Measurements from ENCODE around the gene ACTR1B.
"Not testable (repeated sequence)": the region's sequence is repeated elsewhere in the genome, so short reads cannot be mapped to it uniquely, and the experiment has no call there.

Gene ACTR1B

DNA sequence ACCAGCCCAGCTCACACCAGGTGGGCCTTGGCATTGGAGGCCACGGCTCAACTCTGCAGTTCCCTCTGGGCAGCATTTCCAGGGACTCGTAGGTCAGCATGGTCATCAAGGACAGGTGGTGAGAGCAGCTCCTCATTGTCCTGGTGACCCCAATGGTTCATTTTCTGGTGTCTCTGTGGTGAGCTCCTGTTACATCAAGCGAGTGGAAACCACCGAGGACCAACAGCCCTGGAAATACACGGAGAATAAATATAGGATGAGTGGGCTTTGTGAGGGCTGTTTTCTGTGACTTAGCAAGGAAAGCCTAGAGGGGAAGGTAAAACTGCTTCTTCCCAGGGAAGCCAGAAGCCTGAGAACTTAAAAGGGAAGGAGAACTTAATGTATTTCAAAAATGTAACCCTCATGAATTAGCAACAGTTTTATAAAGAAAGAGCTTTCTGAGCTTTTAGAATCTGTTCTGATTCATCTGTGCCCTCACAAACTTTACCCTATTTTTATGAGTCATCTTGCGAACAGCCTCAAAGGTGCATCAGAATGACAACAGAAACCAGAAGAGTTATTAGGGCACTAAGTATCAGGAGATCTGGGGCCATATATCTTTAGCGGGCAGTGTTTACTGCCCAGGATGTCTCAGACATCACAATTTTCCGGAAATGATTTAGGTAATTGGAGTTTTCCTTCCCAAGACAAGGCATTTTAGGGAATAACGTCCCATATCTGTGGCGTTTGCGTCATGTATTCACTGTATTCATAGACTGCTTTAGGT is 24.4 kb upstream of the ACTR1B start:
- no peak for DNase-seq

DNA sequence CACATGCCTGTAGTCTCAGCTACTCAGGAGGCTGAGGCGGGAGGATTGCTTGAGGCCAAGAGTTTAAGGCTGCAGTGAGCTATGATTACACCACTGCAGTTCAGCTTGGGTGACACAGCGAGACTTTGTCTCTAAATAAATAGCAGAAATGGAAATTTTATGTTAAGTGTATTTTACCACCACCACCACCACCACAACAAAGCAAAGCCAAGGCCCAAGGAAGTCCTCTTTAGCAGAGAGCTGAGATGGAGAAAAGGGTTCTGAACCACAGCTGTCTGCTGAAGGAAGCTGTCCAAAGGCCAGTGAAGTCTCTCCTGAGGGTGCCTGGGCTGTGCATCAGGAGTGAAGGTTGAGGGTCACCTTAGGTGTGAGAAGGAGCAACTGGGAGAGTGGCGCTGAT is 23.4 kb upstream of the ACTR1B start:
- DNase-seq: not testable (repeated sequence)

- no peak for DNase-seq
Observed at GRCh38 chr2:97678298-97678697, 14.5 kb upstream of the ACTR1B start.

DNA sequence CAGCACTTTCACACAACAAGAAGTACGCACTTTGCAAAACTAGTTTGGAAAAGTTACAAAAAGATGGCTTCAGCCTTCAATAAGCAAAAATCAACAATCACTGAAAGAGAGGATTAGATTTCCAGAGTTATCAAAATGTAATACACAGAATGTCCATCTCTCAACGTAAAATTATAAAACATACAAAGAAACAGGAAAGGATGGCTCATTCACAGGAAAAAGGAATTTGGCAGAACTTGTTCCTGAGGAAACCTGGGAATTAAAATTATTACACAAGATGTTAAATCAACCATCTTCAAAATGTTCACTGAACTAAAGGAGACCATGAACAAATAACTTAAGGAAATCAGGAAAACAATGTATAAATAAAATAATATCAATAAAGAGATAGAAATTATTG is 13.6 kb upstream of the ACTR1B start:
- no peak for DNase-seq

DNA sequence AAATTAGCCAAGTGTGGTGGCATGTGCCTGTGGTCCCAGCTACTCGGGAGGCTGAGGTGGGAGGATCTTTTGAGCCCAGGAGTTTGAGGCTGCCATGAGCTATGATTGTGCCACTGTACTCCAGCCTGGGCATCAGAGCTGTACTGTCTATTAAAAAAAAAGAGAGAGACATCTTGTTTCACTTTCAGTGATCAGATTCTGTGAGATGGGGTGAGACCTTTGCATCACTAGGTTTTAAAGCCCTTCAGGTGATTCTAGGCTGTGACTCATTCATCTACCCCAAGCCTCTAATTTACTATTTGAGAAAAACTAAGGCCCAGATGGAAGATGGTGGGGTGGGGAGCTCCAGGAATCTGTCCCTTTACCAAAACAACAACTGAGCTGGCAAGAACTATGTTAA is 12.8 kb upstream of the ACTR1B start:
- DNase-seq: no peak

- DNase-seq: no peak
Observed at GRCh38 chr2:97675430-97676113, 11.7 kb upstream of the ACTR1B start.

- DNase-seq: peak; percentile 5
Observed at GRCh38 chr2:97673915-97674283, 10.1 kb upstream of the ACTR1B start.

GRCh38 chr2:97673182-97673914 is 9.5 kb upstream of the ACTR1B start:
- no peak for DNase-seq

GRCh38 chr2:97672606-97673140 is 8.8 kb upstream of the ACTR1B start:
- not testable (repeated sequence) for DNase-seq

DNA sequence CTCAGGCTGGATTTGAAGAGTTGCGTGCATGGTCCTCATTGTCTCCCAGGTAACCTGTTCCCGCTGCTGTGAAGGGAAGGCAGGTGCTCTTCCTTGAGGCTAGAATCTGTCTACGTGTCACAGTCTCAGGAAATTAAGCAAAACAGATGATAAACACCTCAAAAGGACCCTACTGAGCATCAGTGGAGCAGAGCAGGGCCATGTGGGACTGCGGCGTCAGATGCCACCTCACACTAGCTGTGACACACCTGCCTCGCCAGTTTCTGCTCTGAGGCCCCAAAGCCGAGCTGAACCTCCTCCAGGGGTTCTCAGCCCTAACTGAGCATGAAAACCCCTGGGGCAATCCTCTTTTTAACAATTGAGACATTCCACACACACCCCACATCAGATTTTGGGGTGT is 7.7 kb upstream of the ACTR1B start:
- no peak for DNase-seq

DNA sequence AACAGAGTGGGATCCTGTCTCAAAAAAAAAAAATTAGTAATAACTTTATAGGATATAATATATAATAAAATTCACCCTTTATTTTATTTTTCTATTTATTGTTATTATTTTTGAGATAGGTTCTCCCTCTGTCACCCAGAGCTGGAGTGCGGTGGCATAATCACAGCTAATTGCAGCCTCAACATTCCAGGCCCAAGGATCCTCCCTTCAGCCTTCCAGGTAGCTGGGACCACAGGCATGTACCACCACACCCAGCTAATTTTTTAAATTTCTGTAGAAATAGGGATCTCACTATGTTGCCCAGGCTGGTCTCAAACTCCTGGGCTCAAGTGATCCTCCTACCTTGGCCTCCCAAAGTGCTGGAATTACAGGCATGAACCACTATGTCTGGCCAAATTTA is 6.6 kb upstream of the ACTR1B start:
- no peak for DNase-seq

- DNase-seq: no peak
Observed at GRCh38 chr2:97669448-97669847, 5.6 kb upstream of the ACTR1B start, which contains the start of gene C2orf92. Gene C2orf92, plus strand, starts transcription at chr2:97669713. Its CDS starts 76 bp downstream, at chr2:97669789.

- no peak for DNase-seq
Observed at GRCh38 chr2:97664636-97664970, 759 bp upstream of the ACTR1B start.

GRCh38 chr2:97663626-97663961 is 250 bp downstream of the ACTR1B start:
- DNase-seq: no peak

DNA sequence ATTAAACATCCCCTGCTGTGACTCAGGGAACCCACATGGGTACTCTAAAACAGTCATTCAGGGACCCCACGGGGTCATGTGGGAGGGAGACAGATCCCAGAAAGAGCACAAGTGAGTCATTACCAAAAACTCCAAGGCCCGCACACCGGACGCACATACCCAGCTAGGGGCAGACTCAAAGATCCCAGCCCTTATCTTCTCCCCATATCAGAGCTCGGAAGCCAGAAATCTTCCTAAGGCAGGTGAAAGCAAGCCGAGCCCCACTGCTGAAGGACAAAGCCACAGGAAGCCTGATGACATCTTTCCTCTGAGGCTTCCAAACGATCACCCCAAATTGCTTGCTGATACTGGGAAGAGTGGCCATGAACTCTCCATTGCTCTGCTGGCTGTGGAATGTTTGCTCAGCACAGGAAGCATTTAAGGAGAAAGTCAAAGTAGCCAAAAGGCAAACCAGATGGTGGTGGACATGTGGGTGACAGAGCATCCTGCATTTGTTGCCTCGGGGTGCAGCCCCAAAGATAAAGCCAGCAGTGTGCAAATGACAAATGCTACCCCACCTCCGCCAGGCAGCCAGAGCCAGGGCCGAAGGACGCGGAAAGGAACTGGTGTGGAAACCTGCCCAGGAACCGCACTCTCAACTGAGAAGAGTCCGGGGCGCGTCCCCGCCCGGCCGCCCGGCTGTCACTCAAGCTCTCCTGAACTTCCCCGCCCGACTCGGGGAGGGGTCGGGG is 784 bp downstream of the ACTR1B start:
- peak; percentile 1 for DNase-seq

- no peak for DNase-seq
Observed at GRCh38 chr2:97662386-97662894, 1.4 kb downstream of the ACTR1B start.

- DNase-seq: no peak
Observed at GRCh38 chr2:97661927-97662326, 1.9 kb downstream of the ACTR1B start.

- no peak for DNase-seq
Observed at GRCh38 chr2:97660775-97661389, 3.0 kb downstream of the ACTR1B start.

GRCh38 chr2:97660044-97660774 is 3.6 kb downstream of the ACTR1B start:
- DNase-seq: no peak

DNA sequence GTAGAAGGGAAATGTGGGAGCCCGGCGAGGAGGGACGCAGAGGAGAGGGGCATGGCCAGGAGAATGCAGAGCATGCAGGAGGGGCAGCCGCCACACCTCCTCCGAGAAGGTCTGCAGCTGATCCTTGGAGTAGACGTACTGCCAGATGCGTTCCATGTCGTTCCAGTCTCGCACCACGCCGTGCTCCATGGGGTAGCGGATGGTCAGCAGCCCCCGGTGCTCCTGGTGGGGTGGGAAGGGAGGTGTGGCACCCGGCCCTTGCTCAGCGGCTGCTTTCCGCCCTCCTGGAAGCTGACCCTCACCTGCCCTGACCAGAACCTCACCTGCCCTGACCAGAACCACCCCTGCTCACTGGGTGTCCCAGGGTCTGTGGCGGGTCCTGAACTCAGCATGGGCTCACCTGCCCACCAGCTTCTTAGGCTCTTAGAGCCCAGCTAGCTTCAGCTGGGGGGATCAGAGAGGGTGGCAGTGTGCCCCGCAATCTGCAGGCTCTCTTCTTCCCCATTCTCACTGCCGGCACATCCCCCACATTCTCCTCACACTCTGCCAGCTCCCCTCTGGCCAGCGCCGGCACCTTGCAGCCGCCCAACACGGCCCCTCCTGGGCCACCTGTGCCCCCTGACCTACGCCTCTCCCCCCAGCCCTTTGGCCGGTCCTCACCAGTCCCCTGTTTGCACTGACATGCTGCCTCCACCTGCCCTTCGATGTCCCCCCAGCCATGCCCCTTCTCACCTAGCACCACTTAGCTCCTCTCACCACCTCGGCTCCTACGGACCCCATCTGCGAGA is 4.4 kb downstream of the ACTR1B start:
- DNase-seq: no peak

DNA sequence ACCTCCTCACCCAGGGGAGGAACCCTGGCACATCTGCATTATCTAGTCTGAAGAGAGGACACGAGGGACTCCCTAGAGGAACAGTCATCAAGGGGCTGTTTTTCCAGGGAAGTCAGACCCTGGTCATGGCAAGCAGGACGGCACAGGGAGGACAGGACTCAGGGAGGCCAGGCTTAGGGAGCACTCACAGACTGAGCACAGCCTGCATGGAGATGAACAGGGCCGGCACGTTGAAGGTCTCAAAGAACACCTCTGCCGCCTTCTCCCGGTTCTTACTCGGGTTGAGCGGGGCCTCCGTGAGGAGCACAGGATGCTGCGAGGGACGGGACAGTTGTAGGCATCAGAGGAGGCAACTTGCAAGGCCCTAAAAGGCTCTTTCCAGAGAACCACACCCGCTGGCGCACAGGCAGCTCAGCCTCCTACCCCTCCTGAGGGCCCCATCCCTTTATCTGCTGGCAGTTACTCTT is 5.1 kb downstream of the ACTR1B start:
- no peak for DNase-seq

All from NCI-H1417 treated with DMSO at 0.1 percent for 48 hours (cell line).